ENCODE measurements around the gene KCNK17. TPM values are rescaled to one million over a fixed set of nuclear protein-coding genes. Genes with fewer than 3 reads are reported as not detected.

Gene KCNK17
- total RNA-seq, 1 donor from 2014 or later, result not detected

DNA sequence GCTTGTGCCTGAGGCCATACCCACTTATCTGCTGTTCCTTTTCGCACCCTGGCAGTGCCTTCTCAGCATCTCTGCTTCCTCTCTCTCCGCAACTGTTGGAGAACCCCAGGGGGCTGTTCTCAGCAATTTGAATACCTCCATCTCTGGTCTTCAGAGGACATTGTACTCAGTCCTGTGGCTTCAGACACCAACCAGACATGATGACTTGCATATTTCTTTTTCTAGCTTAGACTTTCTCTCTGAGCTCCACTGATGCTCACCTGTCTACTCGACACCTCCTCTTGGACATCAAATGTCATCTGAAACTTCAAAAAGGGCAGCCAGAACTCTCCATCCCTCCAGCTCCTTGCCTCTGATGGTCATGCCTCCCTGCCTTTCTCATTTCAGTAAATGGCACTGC is 27.1 kb upstream of the KCNK17 start:
- no peaks in the 10 kb centered on the region for H3K36me3 ChIP-seq (ENCODE audit: control insufficient read depth, insufficient read depth, low read length)
- TF ChIP-seq, protein P1, sequence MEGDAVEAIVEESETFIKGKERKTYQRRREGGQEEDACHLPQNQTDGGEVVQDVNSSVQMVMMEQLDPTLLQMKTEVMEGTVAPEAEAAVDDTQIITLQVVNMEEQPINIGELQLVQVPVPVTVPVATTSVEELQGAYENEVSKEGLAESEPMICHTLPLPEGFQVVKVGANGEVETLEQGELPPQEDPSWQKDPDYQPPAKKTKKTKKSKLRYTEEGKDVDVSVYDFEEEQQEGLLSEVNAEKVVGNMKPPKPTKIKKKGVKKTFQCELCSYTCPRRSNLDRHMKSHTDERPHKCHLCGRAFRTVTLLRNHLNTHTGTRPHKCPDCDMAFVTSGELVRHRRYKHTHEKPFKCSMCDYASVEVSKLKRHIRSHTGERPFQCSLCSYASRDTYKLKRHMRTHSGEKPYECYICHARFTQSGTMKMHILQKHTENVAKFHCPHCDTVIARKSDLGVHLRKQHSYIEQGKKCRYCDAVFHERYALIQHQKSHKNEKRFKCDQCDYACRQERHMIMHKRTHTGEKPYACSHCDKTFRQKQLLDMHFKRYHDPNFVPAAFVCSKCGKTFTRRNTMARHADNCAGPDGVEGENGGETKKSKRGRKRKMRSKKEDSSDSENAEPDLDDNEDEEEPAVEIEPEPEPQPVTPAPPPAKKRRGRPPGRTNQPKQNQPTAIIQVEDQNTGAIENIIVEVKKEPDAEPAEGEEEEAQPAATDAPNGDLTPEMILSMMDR (IDR thresholded peaks at IDR 0.05; ENCODE audit: insufficient read depth, low read length, severe bottlenecking), result no peak
- no peak for FAIRE-seq
- no peak overlapping the region for H3K4me3 ChIP-seq (ENCODE audit: low read depth, low read length)
- no peaks in the 10 kb centered on the region for H3K27me3 ChIP-seq (ENCODE audit: control insufficient read depth, insufficient read depth, low read length)
- DNase-seq (ENCODE audit: low read depth), result no peak

DNA sequence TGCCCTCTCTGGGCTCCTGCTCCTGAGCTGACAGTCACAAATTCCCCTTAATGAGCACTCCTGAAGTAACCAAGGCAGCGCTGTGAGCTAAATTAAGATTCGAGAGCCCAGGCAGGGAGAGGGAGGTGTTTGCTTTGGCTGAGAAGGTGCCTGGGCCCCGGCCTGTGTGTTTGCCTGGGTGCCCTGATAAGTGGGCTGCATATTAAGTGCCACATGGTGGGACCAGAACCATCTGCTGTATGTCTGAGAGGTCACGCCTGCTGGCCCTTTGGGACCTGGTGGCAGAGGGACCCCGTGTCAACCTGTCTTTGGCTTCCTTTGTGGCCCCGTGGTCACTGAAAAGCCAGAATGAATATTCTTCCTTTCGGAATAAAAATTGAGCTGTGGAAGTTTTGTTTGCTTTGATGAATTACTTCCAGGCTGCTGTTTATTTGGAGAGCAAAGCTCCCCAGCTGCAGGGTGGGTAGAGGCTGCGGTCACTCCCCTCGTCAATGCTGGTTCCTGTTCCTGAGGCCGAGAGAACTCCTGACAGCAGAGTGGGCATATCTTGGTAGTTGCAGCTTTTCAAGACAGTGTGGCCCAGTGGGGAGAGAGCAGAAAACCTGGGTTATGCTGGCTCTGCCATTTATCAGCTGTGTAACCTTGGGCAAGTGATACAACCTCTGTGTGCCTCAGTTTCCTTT is 25.8 kb upstream of the KCNK17 start:
- H3K4me3 ChIP-seq (ENCODE audit: low read depth, low read length), result no peak overlapping the region
- no peaks in the 10 kb centered on the region for H3K36me3 ChIP-seq (ENCODE audit: control insufficient read depth, insufficient read depth, low read length)
- DNase-seq (ENCODE audit: low read depth), result no peak
- no peak for FAIRE-seq
- TF ChIP-seq, protein P1 (IDR thresholded peaks at IDR 0.05; ENCODE audit: insufficient read depth, low read length, severe bottlenecking), result no peak
- no peaks in the 10 kb centered on the region for H3K27me3 ChIP-seq (ENCODE audit: control insufficient read depth, insufficient read depth, low read length)

DNA sequence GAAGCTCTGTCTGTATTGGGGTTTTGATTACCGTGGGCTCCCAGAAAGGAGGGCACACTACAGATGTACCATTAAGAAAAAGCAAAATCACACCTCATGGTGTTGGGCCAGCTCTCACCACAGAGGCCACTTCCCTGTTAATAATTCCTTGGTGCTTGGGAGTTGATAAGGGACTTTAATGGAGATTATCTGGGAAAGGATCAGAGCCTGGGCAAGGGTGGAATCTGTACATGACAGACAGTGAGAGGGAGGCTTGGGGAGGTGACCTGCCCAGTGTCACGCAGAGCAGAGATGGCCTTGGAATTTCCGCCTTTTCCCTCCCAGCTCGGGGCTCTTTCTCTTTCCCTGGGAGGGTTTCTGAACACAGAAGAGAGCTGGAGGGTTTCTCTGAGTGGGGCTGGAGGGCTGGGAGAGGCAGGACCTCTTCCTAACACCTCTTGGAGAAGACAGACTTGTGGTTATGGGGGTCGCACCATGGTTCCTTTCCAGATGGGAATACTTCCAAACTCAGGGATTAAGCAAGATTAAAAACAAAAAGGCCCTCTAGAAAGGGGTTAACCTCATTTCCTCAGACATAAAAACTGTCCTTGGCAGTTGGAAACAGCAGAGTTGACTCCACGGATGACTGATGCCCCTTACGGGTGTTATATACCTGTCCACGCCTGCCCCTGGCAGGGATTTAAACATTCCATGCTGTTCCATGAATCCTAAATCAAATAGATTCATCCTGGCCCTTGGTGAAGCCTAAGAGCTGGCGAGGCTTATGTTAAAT is 25.1 kb upstream of the KCNK17 start:
- Histone ChIP-seq H3K27me3 (ENCODE audit: control insufficient read depth, insufficient read depth, low read length) (no peaks in the 10 kb centered on the region), H3K36me3 (ENCODE audit: control insufficient read depth, insufficient read depth, low read length) (no peaks in the 10 kb centered on the region), H3K4me3 (ENCODE audit: low read depth, low read length) (no peak overlapping the region)
- DNase-seq (ENCODE audit: low read depth) (peak; percentile 70), FAIRE-seq (no peak)
- TF ChIP-seq, protein P1 (IDR thresholded peaks at IDR 0.05; ENCODE audit: insufficient read depth, low read length, severe bottlenecking), result no peak

DNA sequence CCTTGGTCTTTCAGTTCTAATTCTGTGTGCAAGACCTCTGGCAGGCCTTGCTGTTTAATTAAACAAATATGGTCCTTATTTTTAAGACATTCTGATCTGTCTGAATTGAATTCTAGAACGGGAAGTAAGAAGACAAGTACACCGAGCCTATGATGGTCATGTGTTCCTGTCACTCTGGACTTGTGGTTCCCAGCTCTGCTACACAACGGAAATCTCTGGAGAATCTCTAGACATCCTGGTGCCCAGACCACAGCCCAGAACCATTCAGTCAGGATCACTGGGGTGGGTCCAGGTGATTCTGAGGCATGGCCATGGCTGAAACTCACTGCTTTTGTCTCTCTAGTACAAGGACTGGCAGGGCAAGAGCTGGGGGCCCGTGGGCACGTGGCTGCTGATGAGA is 24.2 kb upstream of the KCNK17 start:
- H3K27me3 ChIP-seq (ENCODE audit: control insufficient read depth, insufficient read depth, low read length), result no peaks in the 10 kb centered on the region
- FAIRE-seq, result no peak

DNA sequence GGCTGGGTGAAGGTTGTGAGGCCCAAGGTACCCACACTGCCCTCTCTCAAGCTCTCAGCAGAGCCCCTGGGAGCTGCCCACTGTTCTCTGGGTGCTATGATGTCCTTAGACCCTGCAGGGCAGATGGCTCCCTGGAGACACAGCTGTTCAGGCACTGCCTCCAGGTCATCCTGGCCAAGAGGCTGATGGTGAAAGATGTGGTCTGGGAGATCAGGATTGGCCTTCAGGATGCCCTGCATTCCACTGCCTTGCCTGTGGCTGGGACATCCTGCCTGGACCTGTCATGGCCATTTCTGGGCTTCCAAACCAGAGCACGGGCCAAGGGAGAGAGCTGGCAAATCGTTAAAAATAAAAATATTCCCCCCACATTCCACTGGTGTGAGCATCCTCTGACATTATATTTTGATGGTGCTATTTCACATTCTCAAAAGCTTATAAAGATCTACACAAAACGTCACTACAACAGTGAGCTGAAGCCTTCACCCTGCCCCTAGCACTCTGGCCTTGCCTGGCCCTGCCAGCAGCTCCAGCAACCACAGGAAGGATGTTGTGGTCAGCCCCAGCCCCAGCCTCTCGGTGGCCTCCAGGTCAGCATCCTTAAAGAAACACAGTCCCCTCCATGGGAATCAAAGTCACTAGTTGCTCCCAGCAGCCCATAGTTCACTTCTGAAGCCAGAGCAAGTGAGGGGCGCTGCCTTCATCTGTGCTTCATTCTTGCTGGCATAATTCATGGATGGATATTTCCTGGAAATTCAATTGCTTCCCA is 21.7 kb upstream of the KCNK17 start:
- peak; percentile 3 for DNase-seq (ENCODE audit: low read depth)
- TF ChIP-seq, protein P1 (IDR thresholded peaks at IDR 0.05; ENCODE audit: insufficient read depth, low read length, severe bottlenecking), result no peak
- H3K4me3 ChIP-seq (ENCODE audit: low read depth, low read length), result no peak overlapping the region
- FAIRE-seq, result no peak
- H3K36me3 ChIP-seq (ENCODE audit: control insufficient read depth, insufficient read depth, low read length), result no peaks in the 10 kb centered on the region
- no peaks in the 10 kb centered on the region for H3K27me3 ChIP-seq (ENCODE audit: control insufficient read depth, insufficient read depth, low read length)

More for the DNA sequence above, 24.2 kb upstream of the KCNK17 start:
- no peak overlapping the region for H3K4me3 ChIP-seq (ENCODE audit: low read depth, low read length)
- DNase-seq (ENCODE audit: low read depth), result no peak
- TF ChIP-seq, protein P1 (IDR thresholded peaks at IDR 0.05; ENCODE audit: insufficient read depth, low read length, severe bottlenecking), result no peak
- no peaks in the 10 kb centered on the region for H3K36me3 ChIP-seq (ENCODE audit: control insufficient read depth, insufficient read depth, low read length)

All from bronchial epithelial cell (primary cell).